HG03469 (cell line): Measurements from ENCODE around the gene PGRMC2.
"Not testable (repeated sequence)": the region's sequence is repeated elsewhere in the genome, so short reads cannot be mapped to it uniquely, and the experiment has no call there.

Experiments
- ATAC-seq: cut with Tn5 transposase; IDR thresholded peaks from one replicate; pipeline ENCODE4 v1.9.1; 2021; ENCODE audit warnings: mild to moderate bottlenecking, moderate library complexity, moderate number of reproducible peaks; ENCODE audit not compliant: unreplicated experiment

PGRMC2 gene

GRCh38 chr4:128271551-128271950, 16.1 kb downstream of the PGRMC2 start:
- ATAC-seq: no peak

DNA sequence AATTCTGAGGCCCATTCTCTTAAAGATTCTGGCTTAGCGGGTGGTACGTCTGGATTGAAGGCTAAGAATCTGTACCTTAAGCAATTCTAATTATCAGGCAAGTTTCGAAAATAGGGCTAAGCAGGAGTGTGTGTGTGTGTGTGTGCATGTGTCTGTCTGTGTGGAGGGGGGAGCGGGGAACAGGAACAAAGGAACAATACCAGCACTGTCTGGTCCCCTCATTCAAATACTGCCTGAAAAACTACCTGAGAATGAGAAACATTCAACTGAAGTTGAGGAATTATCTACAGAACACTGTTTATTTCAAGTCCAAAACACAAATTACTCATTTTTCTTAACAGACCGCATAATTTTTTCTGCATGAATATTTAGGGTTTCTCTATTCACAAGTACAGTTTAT, 18.6 kb downstream of the PGRMC2 start:
- ATAC-seq: no peak

DNA sequence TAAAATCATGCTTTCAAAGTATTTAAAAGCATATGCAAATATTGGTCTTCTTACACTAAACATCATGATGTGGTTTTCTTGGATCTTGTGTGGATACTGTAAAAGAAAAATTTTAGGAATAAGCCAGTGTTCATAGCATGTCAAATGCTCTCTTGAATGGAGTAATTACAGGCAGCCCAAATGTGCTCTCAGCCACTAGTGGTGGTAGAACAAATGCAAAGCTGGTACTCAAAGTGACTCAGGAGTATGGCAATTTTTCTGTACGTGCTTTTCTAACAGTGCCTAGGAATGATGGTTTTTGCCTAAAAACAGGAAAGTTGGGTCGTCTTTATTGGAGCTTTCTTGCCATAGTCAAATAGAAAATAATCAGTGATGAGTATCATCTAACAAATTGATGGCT, 19.9 kb downstream of the PGRMC2 start:
- no peak for ATAC-seq

- ATAC-seq: not testable (repeated sequence)
Observed at GRCh38 chr4:128267171-128267570, 20.4 kb downstream of the PGRMC2 start.

DNA sequence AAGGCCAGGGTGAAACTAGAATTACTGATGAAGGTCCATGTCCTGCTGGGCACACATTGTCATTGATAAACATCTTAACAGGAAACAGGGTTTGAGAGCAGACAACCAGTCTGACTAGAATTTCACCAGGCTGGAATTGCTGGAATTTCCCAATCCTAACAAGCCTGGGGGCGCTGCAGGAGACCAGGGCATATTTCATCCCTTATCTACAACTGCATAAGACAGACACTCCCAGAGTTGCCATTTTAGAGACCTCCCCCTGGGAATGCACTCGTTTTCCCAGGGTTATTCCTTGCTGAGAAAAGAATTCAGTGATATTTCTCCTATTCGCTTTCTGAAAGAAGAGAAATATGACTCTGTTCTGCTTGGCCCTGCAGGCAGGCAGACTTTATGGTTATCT, 22.1 kb downstream of the PGRMC2 start:
- not testable (repeated sequence) for ATAC-seq

GRCh38 chr4:128259889-128260288, 27.7 kb downstream of the PGRMC2 start:
- ATAC-seq: not testable (repeated sequence)

DNA sequence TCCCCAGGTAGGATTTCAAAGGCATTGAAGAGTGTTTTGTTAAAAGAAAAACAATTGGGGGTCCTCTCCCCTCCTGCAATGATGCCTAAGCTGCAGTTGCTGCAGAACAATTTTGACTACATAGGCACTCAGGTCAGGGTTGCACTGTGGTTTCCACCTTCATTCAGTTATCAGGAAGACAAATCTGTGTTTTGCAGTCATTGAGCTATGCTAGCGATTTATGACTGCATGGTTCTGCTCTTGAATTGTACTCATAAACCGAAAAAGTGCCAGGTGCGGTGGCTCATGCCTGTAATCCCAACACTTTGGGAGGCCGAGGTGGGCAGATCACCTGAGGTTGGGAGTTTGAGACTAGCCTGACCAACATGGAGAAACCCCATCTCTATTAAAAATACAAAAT, 29.4 kb downstream of the PGRMC2 start:
- not testable (repeated sequence) for ATAC-seq

DNA sequence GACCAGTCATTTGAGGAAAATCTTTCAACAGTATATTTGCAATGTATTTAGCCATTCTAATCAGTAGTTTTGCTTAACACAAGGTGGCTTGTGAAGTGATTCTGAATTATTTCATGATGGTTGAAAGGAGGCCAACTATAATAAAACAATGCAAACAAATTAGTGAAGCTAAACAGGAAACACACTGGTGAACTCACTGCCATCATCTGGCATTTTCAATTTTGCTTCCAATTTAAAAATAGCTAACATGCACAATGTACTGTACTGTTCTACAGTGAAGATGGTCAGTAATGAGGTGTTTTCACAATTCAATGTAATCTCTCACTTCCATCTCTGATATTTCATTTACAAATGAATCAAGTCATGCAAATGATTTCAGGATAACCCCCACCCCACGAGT, 31.1 kb downstream of the PGRMC2 start:
- no peak for ATAC-seq

- no peak for ATAC-seq
Observed at GRCh38 chr4:128255906-128256305, 31.7 kb downstream of the PGRMC2 start.

- no peak for ATAC-seq
Observed at GRCh38 chr4:128249787-128250668, 37.6 kb downstream of the PGRMC2 start.

- ATAC-seq: no peak
Observed at GRCh38 chr4:128247906-128248305, 39.7 kb downstream of the PGRMC2 start.

GRCh38 chr4:128245391-128245790, 42.2 kb downstream of the PGRMC2 start:
- ATAC-seq: not testable (repeated sequence)

DNA sequence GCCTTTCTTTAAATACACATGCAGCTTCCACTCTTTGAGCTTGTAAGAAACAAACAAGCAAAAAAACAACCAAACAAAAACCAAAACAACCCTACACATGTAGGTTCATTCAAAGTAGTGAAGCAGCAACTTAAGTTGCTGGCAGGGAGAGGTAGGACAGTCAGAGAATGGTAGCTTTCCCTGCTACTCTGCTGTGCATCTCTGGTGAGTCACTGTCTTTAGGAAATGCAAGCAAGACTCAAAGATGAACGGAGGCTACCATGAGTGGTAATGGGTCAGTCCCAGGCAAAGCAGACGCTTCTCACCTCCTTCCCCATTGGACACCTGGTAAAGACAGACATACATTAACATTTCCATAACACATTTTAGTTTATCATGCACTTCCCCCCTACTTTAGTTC, 43.2 kb downstream of the PGRMC2 start:
- no peak for ATAC-seq

DNA sequence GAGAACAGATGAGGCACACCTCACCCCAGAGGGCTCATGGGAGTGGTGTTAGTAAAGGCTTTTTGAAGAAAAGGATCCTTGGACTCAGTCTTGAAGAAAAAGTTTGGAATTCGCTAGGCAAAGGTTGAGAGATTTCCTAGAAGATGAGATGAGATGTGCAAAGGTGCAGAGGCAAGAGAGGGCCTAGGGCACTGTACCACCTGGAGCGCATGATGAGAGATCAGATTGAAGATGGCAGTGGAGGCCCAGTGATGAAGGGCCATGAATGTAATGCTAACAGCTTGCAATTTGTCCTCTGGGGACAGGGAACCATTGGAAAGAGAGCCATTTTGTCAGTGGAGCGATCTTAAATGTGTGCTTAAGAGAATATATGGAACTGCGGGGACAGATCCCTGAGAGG, 45.0 kb downstream of the PGRMC2 start:
- no peak for ATAC-seq

DNA sequence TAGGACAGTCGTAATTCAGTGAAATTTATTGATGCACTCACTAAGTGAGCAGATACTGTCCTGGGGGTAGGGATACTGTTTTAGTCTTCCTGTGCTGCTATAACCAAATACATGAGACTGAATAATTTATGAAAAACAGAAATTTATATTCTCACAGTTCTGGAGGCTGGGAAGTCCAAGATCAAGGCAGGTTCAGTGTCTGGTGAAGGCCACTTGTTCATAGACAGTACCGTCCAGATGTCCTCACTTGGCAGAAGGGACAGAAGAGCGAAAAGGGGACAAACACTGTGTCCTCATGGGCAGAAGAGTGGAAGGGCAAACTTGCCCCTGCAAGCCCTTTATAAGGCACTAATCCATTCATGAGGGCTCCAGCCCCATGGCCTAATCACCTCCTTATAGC, 45.6 kb downstream of the PGRMC2 start:
- no peak for ATAC-seq

GRCh38 chr4:128241425-128241913, 46.1 kb downstream of the PGRMC2 start:
- ATAC-seq: no peak

DNA sequence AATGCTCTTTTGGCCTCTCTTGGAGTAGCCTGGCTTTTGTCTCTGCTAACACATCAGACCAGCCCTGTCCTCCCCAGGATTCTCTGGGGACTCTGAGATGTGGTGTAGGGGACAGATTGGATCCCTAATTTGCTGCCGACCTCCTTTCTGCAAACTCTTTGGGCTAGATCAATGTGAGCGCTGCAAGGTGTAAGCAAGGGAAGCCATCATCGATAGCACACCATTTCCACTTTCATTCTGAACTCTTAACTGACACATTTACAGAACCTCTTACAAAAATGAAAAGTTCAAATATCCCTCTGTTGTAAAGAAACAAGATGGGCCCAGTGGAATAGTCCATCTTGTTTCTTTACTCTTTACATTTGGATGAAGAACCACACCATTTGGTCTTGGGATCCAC, 46.6 kb downstream of the PGRMC2 start:
- no peak for ATAC-seq

GRCh38 chr4:128234836-128235235, 52.8 kb downstream of the PGRMC2 start:
- ATAC-seq: no peak

DNA sequence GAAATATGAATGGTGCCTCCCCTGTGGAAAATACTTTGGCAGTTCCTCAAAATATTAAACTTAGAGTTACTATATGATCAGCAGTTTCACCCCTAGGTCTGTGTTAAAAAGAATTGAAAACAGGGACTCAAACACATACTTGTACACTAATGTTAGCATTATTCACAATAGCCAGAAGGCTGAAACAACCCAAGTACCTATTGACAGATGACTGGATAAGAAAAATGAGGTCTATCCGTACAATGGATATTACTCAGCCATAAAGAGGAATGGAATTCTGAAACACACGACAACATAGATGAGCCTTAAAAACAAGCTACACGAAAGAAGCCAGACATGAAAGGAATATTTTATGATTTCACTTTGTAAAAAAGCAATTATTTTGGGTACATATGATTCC, 54.9 kb downstream of the PGRMC2 start:
- ATAC-seq: no peak

GRCh38 chr4:128228845-128229795, 58.5 kb downstream of the PGRMC2 start:
- no peak for ATAC-seq

- ATAC-seq: no peak
Observed at GRCh38 chr4:128227991-128228571, 59.5 kb downstream of the PGRMC2 start.
